Tibial nerve (tissue), 4 donors: ENCODE results near the gene CALB2. TPM values are rescaled to one million over a fixed set of nuclear protein-coding genes. Genes with fewer than 3 reads are reported as not detected.

Source experiments
- DNase-seq, 2 donors: peaks; one replicate each; pipeline ENCODE4 v3.0.0-alpha.2; 2019; ENCODE audit warnings: low spot score in 2 of 2
- H3K27ac ChIP-seq, 4 donors: fragments of 200-600 bp; sonication (generic) in 3 of 4; one replicate each; pipeline ENCODE4 v1.5.1; 2017 to 2019; ENCODE audit warnings: mild to moderate bottlenecking in 1 of 4
- H3K27me3 ChIP-seq, 2 donors: fragments of 200-600 bp; sonication (generic) in 1 of 2; one replicate each; pipeline versions ENCODE4 v1.5.1 to v1.6.0; 2017 to 2019
- H3K36me3 ChIP-seq, 3 donors: fragments of 200-600 bp; sonication (generic); one replicate each; pipeline ENCODE4 v1.5.1; 2018 to 2019
- H3K4me1 ChIP-seq, 4 donors: fragments of 200-600 bp; sonication (generic) in 3 of 4; one replicate each; pipeline ENCODE4 v1.5.1; 2017 to 2019
- H3K4me3 ChIP-seq, 4 donors: fragments of 200-600 bp; sonication (generic) in 3 of 4; one replicate each; pipeline ENCODE4 v1.5.1; 2017 to 2019; ENCODE audit warnings: mild to moderate bottlenecking in 1 of 4, moderate library complexity in 1 of 4
- H3K9me3 ChIP-seq, 4 donors: fragments of 200-600 bp; sonication (generic) in 3 of 4; one replicate each; pipeline ENCODE4 v1.5.1; 2017 to 2019
- EP300 ChIP-seq, 2 donors: sonication (generic); formaldehyde crosslinking; IDR thresholded peaks; one replicate each; pipeline ENCODE4 v1.6.1; 2017; ENCODE audit warnings: antibody characterized with exemption in 2 of 2, mild to moderate bottlenecking in 1 of 2
- POLR2A ChIP-seq, 2 donors: fragments of 450-650 bp; IDR thresholded peaks; one replicate each; pipeline ENCODE4 v1.6.1; 2017; ENCODE audit warnings: antibody characterized with exemption in 2 of 2, mild to moderate bottlenecking in 2 of 2, moderate library complexity in 2 of 2
- WGBS, 2 donors: methylation state at CpG; one replicate each; pipeline ENCODE4 v1.1.5; 2018; 5-methylcytosine and 5-hydroxymethylcytosine counted together
- total RNA-seq, 4 donors: library from RNA; depleted of rRNA; stranded (reverse); fragments of >200 nt; gene quantifications; one replicate each; pipeline ENCODE4 v1.1.0, GENCODE V29; 2016
- TF ChIP-seq, protein P1 (sequence below), 5 experiments: fragments of 200-600 bp in 3 of 5; fragments of 450-650 bp in 2 of 5; sonication (generic) in 3 of 5; IDR thresholded peaks; one replicate each; pipeline ENCODE4 v1.5.1; 2016 to 2019; ENCODE audit warnings: antibody characterized with exemption in 5 of 5, mild to moderate bottlenecking in 3 of 5, moderate library complexity in 2 of 5

The CALB2 gene
- total RNA-seq, 4 donors from 2014 or later = 3.5 to 24.7 (median 11.3) TPM

DNA sequence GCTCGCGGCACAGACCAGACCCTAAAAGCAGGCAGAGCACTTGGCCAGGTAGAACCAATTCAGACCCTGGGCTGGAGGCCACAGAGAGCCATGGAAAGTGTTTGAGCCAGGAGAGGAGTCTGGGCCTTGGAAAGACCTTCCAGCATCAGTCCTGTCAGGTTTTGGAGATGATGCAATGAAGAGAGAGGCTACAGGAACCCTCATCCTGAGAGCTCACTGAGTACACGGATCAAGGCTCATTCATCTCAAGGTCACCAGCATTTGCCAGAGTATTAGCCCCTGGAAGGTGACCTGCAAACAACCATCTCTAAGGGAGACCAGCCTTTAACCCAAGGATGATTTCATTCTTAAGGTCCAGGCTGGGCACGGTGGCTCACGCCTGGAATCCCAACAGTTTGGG lies 55.5 kb downstream of the CALB2 start:
- Histone ChIP-seq H3K27me3 (peaks cover 0 to 16% of the 10 kb centered on the region in 2 donors), H3K4me1 (peaks cover 0 to 8% (median 0%) of the 10 kb centered on the region in 4 donors), H3K36me3 (no peaks in the 10 kb centered on the region), H3K4me3 (no peak overlapping the region), H3K9me3 (no peaks in the 10 kb centered on the region), H3K27ac (no peak overlapping the region)
- WGBS, 2 donors = 89 to 93% methylated on average over 5 of the region's 5 CpGs
- no peak for DNase-seq
- TF ChIP-seq EP300 (IDR thresholded peaks at IDR 0.05) (no peak), POLR2A (IDR thresholded peaks at IDR 0.05) (no peak)
- TF ChIP-seq, protein P1, sequence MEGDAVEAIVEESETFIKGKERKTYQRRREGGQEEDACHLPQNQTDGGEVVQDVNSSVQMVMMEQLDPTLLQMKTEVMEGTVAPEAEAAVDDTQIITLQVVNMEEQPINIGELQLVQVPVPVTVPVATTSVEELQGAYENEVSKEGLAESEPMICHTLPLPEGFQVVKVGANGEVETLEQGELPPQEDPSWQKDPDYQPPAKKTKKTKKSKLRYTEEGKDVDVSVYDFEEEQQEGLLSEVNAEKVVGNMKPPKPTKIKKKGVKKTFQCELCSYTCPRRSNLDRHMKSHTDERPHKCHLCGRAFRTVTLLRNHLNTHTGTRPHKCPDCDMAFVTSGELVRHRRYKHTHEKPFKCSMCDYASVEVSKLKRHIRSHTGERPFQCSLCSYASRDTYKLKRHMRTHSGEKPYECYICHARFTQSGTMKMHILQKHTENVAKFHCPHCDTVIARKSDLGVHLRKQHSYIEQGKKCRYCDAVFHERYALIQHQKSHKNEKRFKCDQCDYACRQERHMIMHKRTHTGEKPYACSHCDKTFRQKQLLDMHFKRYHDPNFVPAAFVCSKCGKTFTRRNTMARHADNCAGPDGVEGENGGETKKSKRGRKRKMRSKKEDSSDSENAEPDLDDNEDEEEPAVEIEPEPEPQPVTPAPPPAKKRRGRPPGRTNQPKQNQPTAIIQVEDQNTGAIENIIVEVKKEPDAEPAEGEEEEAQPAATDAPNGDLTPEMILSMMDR (IDR thresholded peaks at IDR 0.05) = no peak

DNA sequence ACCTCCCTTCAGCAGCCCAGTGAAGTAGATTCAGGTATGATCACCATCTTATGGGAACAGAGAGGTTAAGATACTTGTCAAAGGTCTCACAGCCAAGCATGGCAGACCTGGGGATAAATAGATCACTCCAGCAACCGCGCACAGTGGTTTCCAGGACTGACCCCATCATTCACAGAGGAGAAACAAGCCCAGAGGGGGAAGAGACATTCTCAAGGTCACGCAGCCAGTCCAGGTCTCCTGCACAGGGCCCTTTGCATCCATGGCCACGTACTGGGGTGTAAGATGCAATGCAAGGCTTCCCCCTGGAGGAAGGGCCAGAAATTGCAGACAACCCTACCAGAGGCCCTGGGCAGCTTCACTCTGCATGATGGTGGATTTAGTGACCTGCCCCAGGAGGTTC lies 63.4 kb downstream of the CALB2 start:
- Histone ChIP-seq H3K36me3 (no peaks in the 10 kb centered on the region), H3K4me3 (no peak overlapping the region), H3K27ac (no peak overlapping the region), H3K4me1 (peaks cover 0 to 5% (median 0%) of the 10 kb centered on the region in 4 donors), H3K9me3 (no peaks in the 10 kb centered on the region), H3K27me3 (peaks cover 0 to 22% of the 10 kb centered on the region in 2 donors)
- WGBS, 2 donors = 56 to 59% methylated on average over 4 of the region's 4 CpGs
- no peak for DNase-seq
- TF ChIP-seq POLR2A (IDR thresholded peaks at IDR 0.05) (no peak), EP300 (IDR thresholded peaks at IDR 0.05) (no peak)
- TF ChIP-seq, protein P1 (IDR thresholded peaks at IDR 0.05) = no peak

DNA sequence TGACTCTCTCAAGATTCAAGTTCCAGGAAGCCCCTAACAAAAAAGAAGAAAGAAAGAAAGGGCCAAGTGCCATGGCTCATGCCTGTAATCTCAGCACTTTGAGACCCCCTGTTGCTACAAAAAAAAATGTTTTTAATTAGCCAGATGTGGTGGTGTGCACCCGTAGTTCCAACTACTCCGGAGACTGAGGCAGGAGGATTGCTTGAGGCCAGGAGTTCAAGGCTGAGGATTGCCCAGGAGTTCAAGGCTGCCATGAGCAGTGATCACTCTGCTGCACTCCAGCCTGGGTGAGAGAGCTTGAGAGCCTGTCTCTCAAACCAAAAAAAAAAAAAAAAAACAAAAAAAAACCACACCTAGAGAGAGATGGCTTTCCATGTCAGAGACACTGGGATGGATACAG lies 64.5 kb downstream of the CALB2 start:
- DNase-seq = no peak
- H3K36me3 ChIP-seq = no peaks in the 10 kb centered on the region
- no peak overlapping the region for H3K4me3 ChIP-seq
- H3K4me1 ChIP-seq = peaks cover 0 to 5% (median 0%) of the 10 kb centered on the region in 4 donors
- H3K9me3 ChIP-seq = peaks cover 0 to under 1% (median 0%) of the 10 kb centered on the region in 4 donors
- H3K27me3 ChIP-seq = peaks cover 0 to 13% of the 10 kb centered on the region in 2 donors
- WGBS, 2 donors = 58 to 77% methylated on average over 2 of the region's 2 CpGs
- no peak overlapping the region for H3K27ac ChIP-seq
- TF ChIP-seq, protein P1 (IDR thresholded peaks at IDR 0.05) = no peak
- TF ChIP-seq POLR2A (IDR thresholded peaks at IDR 0.05) (no peak), EP300 (IDR thresholded peaks at IDR 0.05) (no peak)

DNA sequence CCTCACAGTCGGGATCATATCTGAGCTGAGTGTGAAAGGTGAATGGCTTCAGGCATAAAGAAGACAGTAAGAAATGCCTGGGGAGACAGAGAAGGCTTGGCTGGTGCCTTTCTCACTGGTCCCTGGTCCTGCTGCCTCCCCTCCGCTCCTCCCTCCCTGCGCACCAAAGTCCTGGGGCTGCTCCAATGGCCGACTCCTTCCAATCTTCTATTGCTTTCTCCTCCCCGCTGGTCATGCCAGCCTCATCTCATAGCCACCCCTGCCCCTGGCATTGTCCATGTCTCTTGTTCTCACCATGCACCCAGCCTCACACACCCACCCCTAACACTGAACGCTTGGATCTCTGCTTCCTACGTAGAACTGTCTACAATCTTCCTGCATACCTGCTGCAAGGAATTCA lies 65.3 kb downstream of the CALB2 start:
- WGBS, 2 donors = 66 to 84% methylated on average over 7 of the region's 7 CpGs
- TF ChIP-seq, protein P1 (IDR thresholded peaks at IDR 0.05) = no peak
- no peak for TF ChIP-seq EP300 (IDR thresholded peaks at IDR 0.05)
- TF ChIP-seq POLR2A (IDR thresholded peaks at IDR 0.05) = no peak
- Histone ChIP-seq H3K4me3 (no peak overlapping the region), H3K27ac (no peak overlapping the region), H3K27me3 (peaks cover 0 to 13% of the 10 kb centered on the region in 2 donors), H3K4me1 (peaks cover 0 to 5% (median 0%) of the 10 kb centered on the region in 4 donors), H3K9me3 (peaks cover 0 to 9% (median 0%) of the 10 kb centered on the region in 4 donors), H3K36me3 (no peaks in the 10 kb centered on the region)
- DNase-seq = no peak

DNA sequence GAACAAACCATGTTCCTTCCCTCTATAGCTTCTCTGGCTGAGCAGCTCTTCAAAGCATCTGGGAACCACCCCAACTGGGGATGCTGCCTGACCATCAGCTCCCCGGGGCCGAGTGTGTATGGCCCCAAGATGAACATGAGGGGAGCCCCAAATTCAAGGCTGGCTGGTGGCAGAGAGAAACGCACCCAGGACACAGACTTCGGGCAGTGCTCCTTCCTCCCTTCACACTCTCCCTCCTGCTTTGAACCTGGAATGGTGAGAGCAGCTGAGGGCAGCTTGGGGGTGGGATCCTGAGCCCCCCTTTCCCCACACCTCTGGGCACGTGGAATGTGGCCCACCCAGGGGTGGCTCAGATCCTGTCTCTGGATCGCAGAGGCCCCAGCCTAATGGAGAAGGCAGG lies 66.1 kb downstream of the CALB2 start:
- Histone ChIP-seq H3K4me1 (peaks cover 0 to 5% (median 0%) of the 10 kb centered on the region in 4 donors), H3K27ac (no peak overlapping the region), H3K36me3 (no peaks in the 10 kb centered on the region), H3K9me3 (peaks cover 0 to 10% (median 0%) of the 10 kb centered on the region in 4 donors), H3K27me3 (peaks cover 0 to 13% of the 10 kb centered on the region in 2 donors), H3K4me3 (no peak overlapping the region)
- TF ChIP-seq POLR2A (IDR thresholded peaks at IDR 0.05) (no peak), EP300 (IDR thresholded peaks at IDR 0.05) (no peak)
- TF ChIP-seq, protein P1 (IDR thresholded peaks at IDR 0.05) = no peak
- DNase-seq = no peak
- 59 to 68% methylated on average over 5 to 6 of the region's 6 CpGs for WGBS, 2 donors
